ENCODE results near the gene ARL6. TPM values are rescaled to one million over a fixed set of nuclear protein-coding genes. Genes with fewer than 3 reads are reported as not detected.

ARL6 gene
- total and polyA plus RNA-seq, 2 of the 8 experiments (the other 6 are each of a cell fraction or from before 2014, with no cell fraction given): 1.8 to 12.0 TPM

DNA sequence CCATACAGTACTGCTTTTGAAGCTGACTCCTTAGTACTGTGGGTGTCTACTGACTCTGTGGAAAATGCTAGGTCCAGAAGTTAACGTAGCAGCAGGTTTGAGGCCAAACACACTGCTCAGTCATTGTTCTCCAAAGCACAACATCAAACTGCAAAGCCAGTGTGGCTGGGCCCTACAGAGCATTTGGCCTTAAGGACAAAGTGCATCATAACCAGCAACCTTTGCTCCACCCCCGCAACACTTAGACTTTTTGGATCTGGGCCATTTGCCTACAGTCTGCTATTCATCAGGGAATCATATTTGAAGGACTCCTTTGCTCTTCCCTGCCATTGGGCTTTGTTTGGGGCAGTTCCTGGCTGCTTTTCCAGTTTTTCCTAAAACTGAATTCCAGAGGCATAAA is 43.1 kb upstream of the ARL6 start (continued):
- no peak for TF ChIP-seq NANOG (IDR thresholded peaks at IDR 0.05; ENCODE audit: insufficient read depth, low read depth, low read length, poor library complexity, severe bottlenecking)

Measured in H1 (cell line).